Activated CD4-positive, alpha-beta memory T cell treated with anti-CD3 and anti-CD28 coated beads, Interleukin-2, amount 10 ng/mL, durations not matched to agents 7 days and 5 days (primary cell): ENCODE measurements around the gene HEXD. TPM values are rescaled to one million over a fixed set of nuclear protein-coding genes. Genes with fewer than 3 reads are reported as not detected.

Experiments used
- CTCF ChIA-PET: fragments of 350-600 bp; sonication (Branson Sonifier 250); formaldehyde crosslinking; loops from one replicate; lab custom pipeline; 2021; ENCODE audit warnings: antibody characterized with exemption, inconsistent platforms; lab: Charles Lee
- POLR2A ChIA-PET: fragments of 350-600 bp; sonication (Branson Sonifier 250); formaldehyde crosslinking; loops from one replicate; lab custom pipeline; 2021; ENCODE audit warnings: antibody characterized with exemption; lab: Charles Lee
- DNase-seq: peaks from one replicate; pipeline ENCODE4 v3.0.0-alpha.2; 2020
- H3K27ac Mint-ChIP-seq: one replicate; pipeline ENCODE4 v1.8.0; 2021; ENCODE audit warnings: mild to moderate bottlenecking, mixed read lengths
- H3K27me3 Mint-ChIP-seq: one replicate; pipeline ENCODE4 v1.8.0; 2021; ENCODE audit warnings: mixed read lengths
- H3K36me3 Mint-ChIP-seq: one replicate; pipeline ENCODE4 v1.8.0; 2021; ENCODE audit warnings: low read depth, mixed read lengths
- H3K4me1 Mint-ChIP-seq: one replicate; pipeline ENCODE4 v1.8.0; 2021; ENCODE audit warnings: mixed read lengths
- H3K4me3 Mint-ChIP-seq: one replicate; pipeline ENCODE4 v1.8.0; 2021; ENCODE audit warnings: mild to moderate bottlenecking, mixed read lengths
- H3K9me3 Mint-ChIP-seq: one replicate; pipeline ENCODE4 v1.8.0; 2021; ENCODE audit warnings: mixed read lengths
- total RNA-seq, 2 experiments: library from RNA; stranded (reverse); gene quantifications; one replicate each; pipeline ENCODE4 v1.2.3, GENCODE V29; 2021

HEXD gene
- total RNA-seq, 2 experiments from 2014 or later: 58.3 to 60.6 TPM

DNA sequence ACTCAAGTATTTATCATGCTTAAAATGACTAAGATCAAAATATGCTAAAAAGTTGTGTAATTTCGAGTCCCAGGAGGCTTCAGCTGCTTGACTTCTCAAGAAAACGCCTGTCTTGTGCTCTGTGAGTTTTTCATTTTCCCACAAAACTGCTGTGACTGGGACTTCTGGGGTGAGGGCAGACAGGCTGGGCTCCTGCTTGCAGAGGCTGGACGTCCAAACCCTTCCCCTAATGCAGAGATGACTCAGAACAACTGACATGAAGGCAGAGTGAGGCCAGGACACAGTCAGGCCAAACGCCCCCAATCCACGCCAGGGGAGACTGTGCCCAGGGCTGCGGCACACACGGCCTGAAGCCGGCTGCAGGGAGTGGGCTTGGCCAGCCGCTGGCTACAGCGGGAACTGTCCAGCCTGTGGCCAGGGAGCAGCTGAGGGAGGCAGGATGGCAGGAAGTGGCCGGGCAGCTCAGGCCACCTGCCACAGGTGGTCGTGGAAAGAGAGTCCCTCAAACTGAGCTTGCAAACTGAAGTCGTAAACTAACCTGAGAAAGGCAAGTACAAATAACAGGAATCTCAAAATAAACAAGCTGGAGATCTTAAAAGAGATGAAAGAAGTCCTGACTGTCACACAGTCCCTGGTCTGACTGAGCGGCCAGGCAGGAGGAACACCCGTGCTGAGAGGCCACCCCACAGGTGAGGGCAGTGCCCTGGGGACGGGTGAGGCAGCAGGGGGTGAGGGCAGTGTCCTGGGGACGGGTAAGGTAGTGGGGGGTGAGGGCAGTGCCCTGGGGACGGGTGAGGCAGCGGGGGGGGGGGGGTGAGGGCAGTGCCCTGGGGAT is 21.3 kb upstream of the HEXD start:
- Mint-ChIP-seq H3K9me3 (no peaks in the 10 kb centered on the region), H3K27me3 (no peaks in the 10 kb centered on the region), H3K27ac (no peak overlapping the region), H3K4me3 (no peak overlapping the region), H3K36me3 (peaks cover 7% of the 10 kb centered on the region), H3K4me1 (peaks cover 16% of the 10 kb centered on the region)
- CTCF ChIA-PET: no interaction called here
- POLR2A ChIA-PET: no interaction called here
- DNase-seq: no peak

DNA sequence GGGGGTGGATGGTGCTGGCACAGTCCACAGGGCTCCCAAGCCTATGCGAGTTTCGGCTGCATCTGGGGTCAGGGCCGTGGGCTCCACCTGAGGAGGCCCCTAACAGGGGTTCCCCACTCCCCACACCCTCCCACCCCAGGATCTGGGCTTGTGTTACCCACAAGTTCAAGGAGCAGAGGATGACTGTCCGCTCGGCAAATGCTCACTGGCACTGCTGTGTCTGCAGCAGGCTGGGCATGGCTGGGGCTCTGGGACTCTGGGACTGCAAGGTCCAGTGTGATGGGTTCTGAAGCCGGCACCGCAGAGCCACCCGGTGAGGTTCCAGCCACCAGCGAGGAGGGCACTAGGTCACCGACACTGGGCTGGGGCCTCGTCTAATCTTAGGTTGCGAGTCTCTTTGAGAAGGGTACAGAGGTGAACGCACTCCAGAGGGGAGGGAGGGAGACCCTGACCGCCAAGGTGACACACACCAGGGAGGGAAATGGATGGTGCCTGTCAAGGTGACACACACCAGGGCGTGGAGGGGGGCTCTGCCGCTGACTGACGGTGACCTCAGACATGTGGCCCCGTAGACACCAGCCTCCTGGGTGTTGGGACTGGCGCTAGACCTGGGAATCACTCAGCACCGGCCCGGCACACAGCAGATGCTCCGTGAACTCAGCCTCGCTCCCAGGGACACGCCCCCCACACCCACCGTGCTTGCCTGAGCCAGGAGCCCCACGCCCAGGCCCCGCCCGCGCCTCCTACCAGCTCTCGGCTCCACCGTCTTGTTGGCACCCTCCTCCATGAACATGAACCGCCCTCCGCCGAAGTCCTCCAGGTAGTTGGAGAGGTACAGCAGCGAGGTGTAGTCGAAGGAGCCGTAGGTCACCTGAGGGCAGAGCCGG is 20.5 kb upstream of the HEXD start:
- H3K27ac Mint-ChIP-seq: no peak overlapping the region
- no peak overlapping the region for H3K4me3 Mint-ChIP-seq

GRCh38 chr17:82399041-82399441 is 19.1 kb upstream of the HEXD start:
- no peak overlapping the region for H3K4me3 Mint-ChIP-seq
- no peak overlapping the region for H3K27ac Mint-ChIP-seq
- peaks cover 20% of the 10 kb centered on the region for H3K36me3 Mint-ChIP-seq
- DNase-seq: no peak
- H3K9me3 Mint-ChIP-seq: no peaks in the 10 kb centered on the region
- ChIA-PET CTCF (interaction anchor here (1.2 to 1.5 kb wide), 2 partner anchors 18 to 77 kb away, joined by 3 read pairs; no protein-coding TSS in a partner anchor), POLR2A (interaction anchor here (1.6 kb wide), 1 partner anchor 28 kb away, joined by 6 read pairs; no protein-coding TSS in a partner anchor)
- peaks cover 17% of the 10 kb centered on the region for H3K4me1 Mint-ChIP-seq
- H3K27me3 Mint-ChIP-seq: no peaks in the 10 kb centered on the region

More for the DNA sequence above, 20.5 kb upstream of the HEXD start:
- POLR2A ChIA-PET: no interaction called here
- H3K9me3 Mint-ChIP-seq: no peaks in the 10 kb centered on the region
- CTCF ChIA-PET: no interaction called here
- DNase-seq: no peak
- H3K4me1 Mint-ChIP-seq: peaks cover 17% of the 10 kb centered on the region
- no peaks in the 10 kb centered on the region for H3K27me3 Mint-ChIP-seq
- H3K36me3 Mint-ChIP-seq: peaks cover 10% of the 10 kb centered on the region

DNA sequence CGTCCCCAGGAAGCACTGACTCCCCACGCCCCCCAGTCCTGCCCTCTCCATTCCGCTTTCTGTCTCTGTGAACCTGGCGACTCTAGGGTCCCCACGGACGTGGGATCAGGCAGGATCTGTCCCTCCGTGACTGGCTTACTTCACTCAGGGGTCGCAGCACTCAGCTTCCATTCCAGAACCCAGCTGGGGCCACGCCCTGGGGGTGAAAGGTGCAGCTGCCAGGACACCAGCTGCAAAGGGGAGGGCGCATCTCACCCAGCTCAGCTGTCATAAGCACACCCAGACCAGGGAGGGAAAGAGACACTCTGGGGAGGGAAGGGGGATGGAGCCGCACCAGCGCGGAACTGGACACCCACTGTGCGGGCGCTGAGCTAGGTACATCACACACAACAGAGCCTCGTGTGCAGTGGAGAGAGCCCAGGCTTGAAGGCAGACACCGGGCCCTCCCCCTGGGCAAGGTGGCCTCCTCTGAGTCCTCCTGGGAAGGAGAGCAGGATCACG is 18.5 kb upstream of the HEXD start:
- H3K27me3 Mint-ChIP-seq: no peaks in the 10 kb centered on the region
- no peak overlapping the region for H3K4me3 Mint-ChIP-seq
- no peaks in the 10 kb centered on the region for H3K9me3 Mint-ChIP-seq
- DNase-seq: no peak
- CTCF ChIA-PET: interaction anchor here (1.2 to 1.5 kb wide), 2 partner anchors 18 to 78 kb away, joined by 3 read pairs; no protein-coding TSS in a partner anchor
- POLR2A ChIA-PET: interaction anchor here (1.6 kb wide), 1 partner anchor 29 kb away, joined by 6 read pairs; no protein-coding TSS in a partner anchor
- peaks cover 17% of the 10 kb centered on the region for H3K4me1 Mint-ChIP-seq
- H3K27ac Mint-ChIP-seq: no peak overlapping the region
- H3K36me3 Mint-ChIP-seq: peaks cover 20% of the 10 kb centered on the region

- peaks cover 21% of the 10 kb centered on the region for H3K36me3 Mint-ChIP-seq
- no peaks in the 10 kb centered on the region for H3K27me3 Mint-ChIP-seq
- H3K27ac Mint-ChIP-seq: no peak overlapping the region
- CTCF ChIA-PET: interaction anchor here (1.2 to 1.5 kb wide), 2 partner anchors 17 to 78 kb away, joined by 3 read pairs; no protein-coding TSS in a partner anchor
- no peak overlapping the region for H3K4me3 Mint-ChIP-seq
- H3K4me1 Mint-ChIP-seq: peaks cover 17% of the 10 kb centered on the region
- no peak for DNase-seq
- POLR2A ChIA-PET: interaction anchor here (0.7 to 1.6 kb wide), 2 partner anchors 30 to 55 kb away, joined by 3 to 6 read pairs; no protein-coding TSS in a partner anchor
- H3K9me3 Mint-ChIP-seq: no peaks in the 10 kb centered on the region
These were observed 17.9 kb upstream of the HEXD start for GRCh38 chr17:82400206-82400605.

DNA sequence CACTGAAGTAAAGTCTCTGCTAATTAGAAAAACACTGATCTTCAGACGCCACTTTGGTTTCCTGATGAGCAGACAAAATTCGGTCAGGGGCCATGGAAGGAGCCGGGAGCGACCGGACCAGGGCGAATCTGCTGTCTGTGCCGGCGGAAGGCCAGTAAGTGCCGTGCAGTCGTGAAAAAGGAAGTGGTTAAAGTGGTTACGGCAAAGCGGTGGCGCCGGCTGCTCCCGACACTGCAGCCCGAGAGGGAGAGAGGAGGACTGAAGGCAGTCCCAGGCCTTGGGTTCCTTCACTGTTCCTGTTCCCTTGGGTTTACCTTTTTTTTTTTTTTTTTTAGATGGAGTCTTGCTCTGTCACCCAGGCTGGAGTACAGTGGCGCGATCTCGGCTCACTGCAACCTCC is 17.3 kb upstream of the HEXD start:
- ChIA-PET POLR2A (interaction anchor here (0.7 kb wide), 1 partner anchor 56 kb away, joined by 3 read pairs; no protein-coding TSS in a partner anchor), CTCF (interaction anchor here (0.6 to 0.7 kb wide), 2 partner anchors 11 to 35 kb away, joined by 3 read pairs; no protein-coding TSS in a partner anchor)
- H3K9me3 Mint-ChIP-seq: no peaks in the 10 kb centered on the region
- peak; percentile 76 for DNase-seq
- peak overlapping the region; percentile 74 for H3K27ac Mint-ChIP-seq
- peaks cover 22% of the 10 kb centered on the region for H3K36me3 Mint-ChIP-seq
- peaks cover 17% of the 10 kb centered on the region for H3K4me1 Mint-ChIP-seq
- no peaks in the 10 kb centered on the region for H3K27me3 Mint-ChIP-seq
- H3K4me3 Mint-ChIP-seq: peak overlapping the region; percentile 50

GRCh38 chr17:82402865-82403264 is 15.3 kb upstream of the HEXD start:
- CTCF ChIA-PET: interaction anchor here (0.7 kb wide), 1 partner anchor 11 kb away, joined by 3 read pairs; no protein-coding TSS in a partner anchor
- H3K9me3 Mint-ChIP-seq: no peaks in the 10 kb centered on the region
- DNase-seq: no peak
- no peaks in the 10 kb centered on the region for H3K27me3 Mint-ChIP-seq
- no peak overlapping the region for H3K27ac Mint-ChIP-seq
- H3K4me3 Mint-ChIP-seq: no peak overlapping the region
- POLR2A ChIA-PET: no interaction called here
- H3K4me1 Mint-ChIP-seq: peaks cover 24% of the 10 kb centered on the region
- H3K36me3 Mint-ChIP-seq: peaks cover 22% of the 10 kb centered on the region

- no peaks in the 10 kb centered on the region for H3K27me3 Mint-ChIP-seq
- H3K9me3 Mint-ChIP-seq: no peaks in the 10 kb centered on the region
- POLR2A ChIA-PET: no interaction called here
- H3K4me3 Mint-ChIP-seq: no peak overlapping the region
- H3K4me1 Mint-ChIP-seq: peaks cover 24% of the 10 kb centered on the region
- H3K27ac Mint-ChIP-seq: no peak overlapping the region
- peaks cover 22% of the 10 kb centered on the region for H3K36me3 Mint-ChIP-seq
- CTCF ChIA-PET: no interaction called here
- no peak for DNase-seq
These were observed 14.2 kb upstream of the HEXD start for GRCh38 chr17:82403662-82404660.

GRCh38 chr17:82405051-82405450 is 13.1 kb upstream of the HEXD start:
- DNase-seq: no peak
- H3K36me3 Mint-ChIP-seq: peaks cover 22% of the 10 kb centered on the region
- no peak overlapping the region for H3K27ac Mint-ChIP-seq
- CTCF ChIA-PET: interaction anchor here (0.7 kb wide), 1 partner anchor 100 kb away, joined by 3 read pairs; no protein-coding TSS in a partner anchor
- H3K27me3 Mint-ChIP-seq: no peaks in the 10 kb centered on the region
- H3K9me3 Mint-ChIP-seq: no peaks in the 10 kb centered on the region
- peaks cover 22% of the 10 kb centered on the region for H3K4me1 Mint-ChIP-seq
- H3K4me3 Mint-ChIP-seq: no peak overlapping the region
- POLR2A ChIA-PET: no interaction called here

DNA sequence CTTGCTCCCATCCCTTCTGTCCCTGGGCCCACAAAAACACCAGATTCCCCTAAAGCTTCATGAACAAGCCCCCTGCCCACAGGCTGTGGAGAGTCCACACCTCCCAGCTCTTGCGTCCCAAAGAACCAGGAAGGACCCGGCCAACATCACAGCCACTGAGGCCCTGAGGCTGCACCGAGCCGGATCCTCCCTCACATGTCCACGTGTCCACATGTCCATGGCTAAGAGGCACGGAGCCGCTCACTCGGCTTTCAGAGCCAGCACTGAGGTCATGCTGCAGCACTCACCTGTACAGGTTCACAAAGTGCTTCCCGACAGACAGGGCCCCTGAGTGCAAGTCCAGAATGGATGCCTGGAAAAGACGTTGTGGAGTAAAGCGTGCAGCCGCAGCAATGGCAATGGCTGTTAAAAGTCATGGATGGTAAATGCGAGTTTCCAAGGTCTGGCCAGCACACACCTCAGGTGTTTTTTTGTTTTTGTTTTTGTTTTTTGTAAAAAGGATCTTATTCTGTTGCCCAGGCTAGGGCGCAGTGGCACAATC is 11.9 kb upstream of the HEXD start:
- DNase-seq: no peak
- H3K4me3 Mint-ChIP-seq: no peak overlapping the region
- H3K36me3 Mint-ChIP-seq: peaks cover 20% of the 10 kb centered on the region
- no peaks in the 10 kb centered on the region for H3K9me3 Mint-ChIP-seq
- H3K27me3 Mint-ChIP-seq: no peaks in the 10 kb centered on the region
- H3K4me1 Mint-ChIP-seq: peaks cover 13% of the 10 kb centered on the region
- H3K27ac Mint-ChIP-seq: no peak overlapping the region
- POLR2A ChIA-PET: no interaction called here
- CTCF ChIA-PET: interaction anchor here (0.7 kb wide), 1 partner anchor 61 kb away, joined by 4 read pairs; no protein-coding TSS in a partner anchor

- peaks cover 7% of the 10 kb centered on the region for H3K4me1 Mint-ChIP-seq
- DNase-seq: no peak
- ChIA-PET POLR2A (no interaction called here), CTCF (no interaction called here)
- H3K36me3 Mint-ChIP-seq: peaks cover 17% of the 10 kb centered on the region
- no peaks in the 10 kb centered on the region for H3K9me3 Mint-ChIP-seq
- no peak overlapping the region for H3K27ac Mint-ChIP-seq
- no peaks in the 10 kb centered on the region for H3K27me3 Mint-ChIP-seq
- H3K4me3 Mint-ChIP-seq: no peak overlapping the region
These were observed 10.9 kb upstream of the HEXD start for GRCh38 chr17:82407255-82407654.
